Heart left ventricle (tissue), 16 donors: ENCODE results near the gene TMEM171. TPM values are rescaled to one million over a fixed set of nuclear protein-coding genes. Genes with fewer than 3 reads are reported as not detected.

ENCODE experiments used
- ATAC-seq, 4 donors: fragments of 200-7000 bp; cut with Tn5 transposase; one replicate each; pipeline ENCODE4 v1.9.1; 2020 to 2022; ENCODE audit warnings: moderate library complexity in 4 of 4, mild to moderate bottlenecking in 3 of 4, moderate number of reproducible peaks in 1 of 4
- DNase-seq, 5 donors: peaks; one replicate each; pipeline ENCODE4 v3.0.0-alpha.2; 2020
- H3K27ac ChIP-seq, 12 donors: fragments of 200-600 bp; sonication (generic) in 4 of 12; one replicate each; pipeline versions ENCODE4 v1.5.0 to v1.8.0; 2016 to 2022; ENCODE audit warnings: mild to moderate bottlenecking in 2 of 12
- H3K27me3 ChIP-seq, 9 donors: fragments of 200-600 bp; sonication (generic) in 2 of 9; one replicate each; pipeline versions ENCODE4 v1.5.1 to v1.8.0; 2016 to 2022; ENCODE audit warnings: mild to moderate bottlenecking in 3 of 9
- H3K36me3 ChIP-seq, 9 donors: fragments of 200-600 bp; sonication (generic) in 2 of 9; one replicate each; pipeline versions ENCODE4 v1.5.0 to v1.8.0; 2018 to 2022; ENCODE audit warnings: mild to moderate bottlenecking in 2 of 9
- H3K4me1 ChIP-seq, 12 donors: fragments of 200-600 bp; sonication (generic) in 4 of 12; one replicate each; pipeline versions ENCODE4 v1.5.0 to v1.8.0; 2016 to 2022; ENCODE audit warnings: mild to moderate bottlenecking in 3 of 12
- H3K4me3 ChIP-seq, 12 donors: fragments of 200-600 bp; sonication (generic) in 4 of 12; one replicate each; pipeline versions ENCODE4 v1.5.0 to v1.8.0; 2017 to 2022; ENCODE audit warnings: mild to moderate bottlenecking in 9 of 12, moderate library complexity in 4 of 12
- H3K9me3 ChIP-seq, 12 donors: fragments of 200-600 bp; sonication (generic) in 4 of 12; one replicate each; pipeline versions ENCODE4 v1.5.0 to v1.8.0; 2016 to 2022; ENCODE audit warnings: mild to moderate bottlenecking in 1 of 12
- CTCF ChIP-seq, 12 donors: fragments of 200-600 bp; sonication (generic) in 4 of 12; IDR thresholded peaks; one replicate each; pipeline versions ENCODE4 v1.5.0 to v1.8.0; 2018 to 2022; ENCODE audit warnings: antibody characterized with exemption in 12 of 12, mild to moderate bottlenecking in 5 of 12
- POLR2A ChIP-seq, 2 donors: fragments of 450-650 bp; IDR thresholded peaks; one replicate each; pipeline ENCODE4 v1.6.1; 2017; ENCODE audit warnings: antibody characterized with exemption in 2 of 2, mild to moderate bottlenecking in 2 of 2, moderate library complexity in 2 of 2
- intact Hi-C, 10 donors: fragments of 100-400 bp; cut with DNase I; formaldehyde crosslinking; loops; one replicate each; pipeline versions ENCODE4 v1.11.1 to v1.14.2; 2022
- polyA plus RNA-seq, 2 donors: library from polyadenylated mRNA; stranded (reverse); fragments of 200-250 nt; gene quantifications; one replicate each; pipeline ENCODE4 v1.2.3, GENCODE V29; 2013
- total RNA-seq, 9 donors: library from RNA; depleted of rRNA in 2 of 9; stranded (reverse); fragments of >200 nt in 2 of 9; fragmentation: NEBNext Ultra II Directional in 3 of 9; extraction: Animal tissue kit (Norgen Biotek cat#: 25700) in 3 of 9; gene quantifications; one replicate each; pipeline versions ENCODE4 v1.1.0 to v1.2.4, GENCODE V29; 2016 to 2023
- donor health status: ischemic (EF 13 %, LVEDD 7.1; RV severe dilation, severe dysfunction).
- donor health status: healthy with polysubstance abuse.
- donor health status: DM: no; HTN: yes; CAD: no.
- donor health status: DM: no; HTN: no; CAD: no.
- donor health status: ischemic (EF 25% LVEDD 6.9; RV normal size, moderate dysfunction).
- donor health status: ischemic (EF 25% LVEDD 5.7; RV mildly dilated, moderate dysfunction).
- donor health status: healthy.
- donor health status: DM: yes; HTN: yes; CAD: no.
- donor health status: ischemic (EF 35%, LVEDD 5.7; RV mildly dilated, moderate dysfunction).
- donor health status: nonischemic (EF 11% LVEDD 7.7; RV severe dilation, severe dysfunction).
- donor health status: DM: yes; HTN: yes; CAD: no.
- donor health status: PGD.
- donor health status: ischemic (EF 29% LVEDD 5.4; RV normal size, mild dysfunction).
- donor health status: nonischemic (EF 23%, LVEDD 6.1; RV moderate dilation, normal function).

TMEM171 gene
- total and polyA plus RNA-seq, 11 donors = 0.27 TPM; not detected in 10

GRCh38 chr5:73180566-73180965 is 60.2 kb downstream of the TMEM171 start:
- H3K36me3 ChIP-seq = no peaks in the 10 kb centered on the region
- peaks cover 0 to 54% (median 6%) of the 10 kb centered on the region in 9 donors for H3K27me3 ChIP-seq
- peaks cover 0 to 15% (median 5%) of the 10 kb centered on the region in 12 donors for H3K9me3 ChIP-seq
- H3K4me3 ChIP-seq = no peak overlapping the region
- ATAC-seq = no peak
- DNase-seq = no peak
- H3K27ac ChIP-seq = no peak overlapping the region
- H3K4me1 ChIP-seq = no peaks in the 10 kb centered on the region
- no peak for TF ChIP-seq CTCF (IDR thresholded peaks at IDR 0.05)
- TF ChIP-seq POLR2A (IDR thresholded peaks at IDR 0.05) = no peak
- intact Hi-C loops = no loop called here

Other genes starting within 250 kb of the TMEM171 start
- gene FCHO2, start 164.5 kb upstream of the TMEM171 start, total RNA-seq = 10 to 100 TPM; 10.9 to 35.3 (median 19.3) TPM
- gene FCHO2, start 164.5 kb upstream of the TMEM171 start, polyA plus RNA-seq = 1 to 10 TPM; 7.0 to 7.3 TPM
- not detected for gene TMEM174, start 52.6 kb downstream of the TMEM171 start, total RNA-seq
- not detected for gene TMEM174, start 52.6 kb downstream of the TMEM171 start, polyA plus RNA-seq